GM18505 (cell line): Measurements from ENCODE around the gene CHADL.
A peak's percentile ranks its signal among the peaks of the same experiment; 100 is the strongest.

ENCODE experiments used
- ATAC-seq: cut with Tn5 transposase; IDR thresholded peaks from one replicate; pipeline ENCODE4 v1.9.1; 2021; ENCODE audit not compliant: unreplicated experiment
- POLR2A ChIP-seq: IDR thresholded peaks from 4 replicates; pipeline ENCODE4 v1.6.1; 2011; ENCODE audit warnings: borderline replicate concordance; ENCODE audit not compliant: insufficient read depth, insufficient read length; ENCODE audit errors: extremely low read depth

Gene CHADL

GRCh38 chr22:41240377-41241132 lies at the start of gene CHADL:
TSS of gene CHADL (minus strand) at chr22:41240931. CDS start at chr22:41240881, 50 bp downstream.
- ATAC-seq = no peak

GRCh38 chr22:41289671-41290070 lies 48.9 kb upstream of the CHADL start:
- ATAC-seq = no peak
- no peak for TF ChIP-seq POLR2A

More at GRCh38 chr22:41240377-41241132, at the start of gene CHADL:
- TF ChIP-seq POLR2A = no peak

GRCh38 chr22:41288245-41288946 lies 47.7 kb upstream of the CHADL start:
- TF ChIP-seq POLR2A = no peak
- no peak for ATAC-seq

- peak; percentile 15 for ATAC-seq
These were observed 45.9 kb upstream of the CHADL start for GRCh38 chr22:41286639-41287091.

GRCh38 chr22:41285820-41286638 lies 45.3 kb upstream of the CHADL start, which contains the start of gene RANGAP1:
TSS of gene RANGAP1 (minus strand) at chr22:41286187. CDS start at chr22:41281044, 5,143 bp downstream.
- peak; percentile 90 for ATAC-seq
- TF ChIP-seq POLR2A = peak; percentile 87

More at GRCh38 chr22:41286639-41287091, 45.9 kb upstream of the CHADL start:
- peak; percentile 21 for TF ChIP-seq POLR2A

- ATAC-seq = peak; percentile 26
- peak; percentile 36 for TF ChIP-seq POLR2A
These were observed 44.7 kb upstream of the CHADL start for GRCh38 chr22:41285441-41285819.

GRCh38 chr22:41284465-41284864 lies 43.7 kb upstream of the CHADL start:
- ATAC-seq = no peak
- no peak for TF ChIP-seq POLR2A

- no peak for ATAC-seq
- no peak for TF ChIP-seq POLR2A
These were observed 40.1 kb upstream of the CHADL start for GRCh38 chr22:41280854-41281253.

GRCh38 chr22:41280065-41280464 lies 39.3 kb upstream of the CHADL start:
- TF ChIP-seq POLR2A = no peak
- no peak for ATAC-seq

GRCh38 chr22:41274856-41275255 lies 34.1 kb upstream of the CHADL start:
- no peak for ATAC-seq
- no peak for TF ChIP-seq POLR2A

- TF ChIP-seq POLR2A = no peak
- ATAC-seq = no peak
These were observed 32.4 kb upstream of the CHADL start for GRCh38 chr22:41273128-41273527.

GRCh38 chr22:41271787-41272186 lies 31.1 kb upstream of the CHADL start:
- no peak for ATAC-seq
- no peak for TF ChIP-seq POLR2A

GRCh38 chr22:41267958-41268357 lies 27.2 kb upstream of the CHADL start:
- no peak for TF ChIP-seq POLR2A
- no peak for ATAC-seq
